IMR-90 (cell line): ENCODE results near the gene CMTM8.

ENCODE experiments used
- BHLHE40 ChIP-seq: fragments of 150-350 bp; IDR thresholded peaks from 2 replicates; pipeline ENCODE4 v1.6.1; 2016; ENCODE audit warnings: mild to moderate bottlenecking, low read depth, low read length
- CEBPB ChIP-seq: IDR thresholded peaks from 2 replicates; pipeline ENCODE4 v1.6.1; 2012; ENCODE audit warnings: low read depth, low read length, improper control_type of control experiment
- MAFK ChIP-seq: IDR thresholded peaks from 2 replicates; pipeline ENCODE4 v1.6.1; 2012; ENCODE audit warnings: low read depth, low read length, improper control_type of control experiment
- MXI1 ChIP-seq: IDR thresholded peaks from 2 replicates; pipeline ENCODE4 v1.6.1; 2012; ENCODE audit warnings: low read depth, mild to moderate bottlenecking, low read length, moderate library complexity, borderline replicate concordance
- POLR2A ChIP-seq: IDR thresholded peaks from 2 replicates; pipeline ENCODE4 v1.6.1; 2012; ENCODE audit warnings: mild to moderate bottlenecking, low read depth, low read length
- RAD21 ChIP-seq: IDR thresholded peaks from 2 replicates; pipeline ENCODE4 v1.6.1; 2012; ENCODE audit warnings: low read length, improper control_type of control experiment
- RFX5 ChIP-seq: IDR thresholded peaks from 2 replicates; pipeline ENCODE4 v1.8.0; 2012; ENCODE audit warnings: low read depth, mild to moderate bottlenecking, low read length, moderate library complexity
- SMC3 ChIP-seq: fragments of 150-350 bp; IDR thresholded peaks from 2 replicates; pipeline ENCODE4 v1.6.1; 2016; ENCODE audit warnings: low read depth, mild to moderate bottlenecking, antibody characterized with exemption, low read length, moderate library complexity
- TF ChIP-seq, protein P1 (sequence below): conservative IDR thresholded peaks from 2 replicates; pipeline ENCODE4 v1.5.1; 2012; ENCODE audit warnings: mild to moderate bottlenecking, low read depth, low read length, improper control_type of control experiment
- TF ChIP-seq, protein P2 (sequence below): fragments of 150-350 bp; IDR thresholded peaks from 2 replicates; pipeline ENCODE4 v1.6.1; 2016; ENCODE audit warnings: low read depth, mild to moderate bottlenecking, low read length, moderate library complexity, borderline replicate concordance
- TF ChIP-seq, protein P3 (sequence below): fragments of 150-350 bp; IDR thresholded peaks from 2 replicates; pipeline ENCODE4 v1.6.1; 2017; ENCODE audit warnings: mild to moderate bottlenecking, antibody characterized with exemption, low read length, low read depth

DNA sequence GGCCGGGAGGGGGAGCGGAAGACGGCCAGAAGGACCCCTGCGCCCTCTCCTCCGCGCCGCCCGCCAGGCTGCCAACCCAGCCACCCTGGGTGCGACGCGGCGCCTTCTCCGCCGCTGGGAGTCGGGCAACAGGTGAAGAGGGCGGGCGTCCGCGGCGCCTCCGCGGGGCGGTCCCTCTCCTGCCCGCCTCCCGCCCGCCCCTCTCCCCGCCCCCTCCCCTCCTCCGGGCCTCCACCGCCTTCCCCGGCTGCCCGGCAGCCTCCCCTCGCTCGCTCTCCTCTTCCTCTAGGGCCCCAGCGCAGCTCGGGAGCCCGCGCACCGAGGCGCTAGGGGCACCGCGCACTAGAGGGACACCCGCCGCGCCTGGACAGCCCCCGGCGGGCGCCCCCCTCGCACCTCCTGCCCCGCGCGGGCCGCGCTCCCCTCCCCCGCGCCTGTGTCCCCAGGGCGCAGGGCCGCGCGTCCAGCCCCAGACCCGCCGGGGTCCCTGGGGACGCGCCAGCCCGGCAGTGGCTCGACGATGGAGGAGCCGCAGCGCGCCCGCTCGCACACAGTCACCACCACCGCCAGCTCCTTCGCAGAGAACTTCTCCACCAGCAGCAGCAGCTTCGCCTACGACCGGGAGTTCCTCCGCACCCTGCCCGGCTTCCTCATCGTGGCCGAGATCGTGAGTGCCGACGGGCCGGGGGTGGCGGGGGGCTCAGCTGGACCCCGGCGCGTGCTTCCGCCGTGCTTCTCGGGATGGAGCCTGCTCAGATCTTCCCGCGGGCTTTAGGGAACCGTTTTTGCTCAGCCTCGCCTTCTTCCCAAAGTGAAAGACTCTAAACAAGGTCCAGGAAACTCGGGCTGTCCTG is at the start of gene CMTM8:
- TF ChIP-seq POLR2A (no peak), BHLHE40 (no peak), RAD21 (no peak), SMC3 (no peak), RFX5 (no peak), MXI1 (no peak), CEBPB (no peak), MAFK (no peak)
- TF ChIP-seq, protein P1, sequence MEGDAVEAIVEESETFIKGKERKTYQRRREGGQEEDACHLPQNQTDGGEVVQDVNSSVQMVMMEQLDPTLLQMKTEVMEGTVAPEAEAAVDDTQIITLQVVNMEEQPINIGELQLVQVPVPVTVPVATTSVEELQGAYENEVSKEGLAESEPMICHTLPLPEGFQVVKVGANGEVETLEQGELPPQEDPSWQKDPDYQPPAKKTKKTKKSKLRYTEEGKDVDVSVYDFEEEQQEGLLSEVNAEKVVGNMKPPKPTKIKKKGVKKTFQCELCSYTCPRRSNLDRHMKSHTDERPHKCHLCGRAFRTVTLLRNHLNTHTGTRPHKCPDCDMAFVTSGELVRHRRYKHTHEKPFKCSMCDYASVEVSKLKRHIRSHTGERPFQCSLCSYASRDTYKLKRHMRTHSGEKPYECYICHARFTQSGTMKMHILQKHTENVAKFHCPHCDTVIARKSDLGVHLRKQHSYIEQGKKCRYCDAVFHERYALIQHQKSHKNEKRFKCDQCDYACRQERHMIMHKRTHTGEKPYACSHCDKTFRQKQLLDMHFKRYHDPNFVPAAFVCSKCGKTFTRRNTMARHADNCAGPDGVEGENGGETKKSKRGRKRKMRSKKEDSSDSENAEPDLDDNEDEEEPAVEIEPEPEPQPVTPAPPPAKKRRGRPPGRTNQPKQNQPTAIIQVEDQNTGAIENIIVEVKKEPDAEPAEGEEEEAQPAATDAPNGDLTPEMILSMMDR = no peak
- TF ChIP-seq, protein P2, sequence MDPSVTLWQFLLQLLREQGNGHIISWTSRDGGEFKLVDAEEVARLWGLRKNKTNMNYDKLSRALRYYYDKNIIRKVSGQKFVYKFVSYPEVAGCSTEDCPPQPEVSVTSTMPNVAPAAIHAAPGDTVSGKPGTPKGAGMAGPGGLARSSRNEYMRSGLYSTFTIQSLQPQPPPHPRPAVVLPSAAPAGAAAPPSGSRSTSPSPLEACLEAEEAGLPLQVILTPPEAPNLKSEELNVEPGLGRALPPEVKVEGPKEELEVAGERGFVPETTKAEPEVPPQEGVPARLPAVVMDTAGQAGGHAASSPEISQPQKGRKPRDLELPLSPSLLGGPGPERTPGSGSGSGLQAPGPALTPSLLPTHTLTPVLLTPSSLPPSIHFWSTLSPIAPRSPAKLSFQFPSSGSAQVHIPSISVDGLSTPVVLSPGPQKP = no peak
- TF ChIP-seq, protein P3, sequence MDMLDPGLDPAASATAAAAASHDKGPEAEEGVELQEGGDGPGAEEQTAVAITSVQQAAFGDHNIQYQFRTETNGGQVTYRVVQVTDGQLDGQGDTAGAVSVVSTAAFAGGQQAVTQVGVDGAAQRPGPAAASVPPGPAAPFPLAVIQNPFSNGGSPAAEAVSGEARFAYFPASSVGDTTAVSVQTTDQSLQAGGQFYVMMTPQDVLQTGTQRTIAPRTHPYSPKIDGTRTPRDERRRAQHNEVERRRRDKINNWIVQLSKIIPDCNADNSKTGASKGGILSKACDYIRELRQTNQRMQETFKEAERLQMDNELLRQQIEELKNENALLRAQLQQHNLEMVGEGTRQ = no peak
